KBM-7 (cell line): Measurements from ENCODE around the gene ZBTB7C.
A peak's percentile ranks its signal among the peaks of the same experiment; 100 is the strongest.

Experiments used
- DNase-seq: peaks from one replicate; pipeline ENCODE4 v3.0.0-alpha.2; 2015
- in situ Hi-C: fragments of 300-500 bp; cut with MboI; formaldehyde crosslinking; loops from 2 replicates; pipeline ENCODE4 v1.14.3; 2020; ENCODE audit warnings: low sequenced_read_pairs, low pct_unique_long_range_greater_than_20kb, mixed read lengths

Gene ZBTB7C

GRCh38 chr18:48164701-48165100 is 244.5 kb downstream of the ZBTB7C start:
- no peak for DNase-seq
- in situ Hi-C loops, result no loop called here

DNA sequence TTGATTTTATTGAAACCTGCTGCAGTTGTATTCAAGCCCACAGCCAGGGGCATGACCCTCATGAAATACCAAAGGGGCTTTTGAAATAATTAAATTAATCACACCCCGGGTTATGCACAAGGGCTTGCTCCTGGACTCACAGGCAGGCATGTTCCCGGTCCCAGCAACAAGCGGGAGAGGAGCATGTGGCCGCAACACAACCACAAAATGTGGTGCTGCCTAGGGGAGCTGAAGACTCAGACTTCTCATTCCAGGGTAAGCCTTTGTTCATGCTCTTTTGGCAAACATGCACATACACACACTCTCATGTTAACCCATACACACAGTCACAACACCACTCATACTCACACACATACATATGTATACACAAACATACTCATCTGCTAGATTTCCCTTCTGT is 245.1 kb downstream of the ZBTB7C start:
- no peak for DNase-seq
- in situ Hi-C loops, result no loop called here

GRCh38 chr18:48163738-48164115 is 245.5 kb downstream of the ZBTB7C start:
- DNase-seq, result no peak
- in situ Hi-C loops, result no loop called here

DNA sequence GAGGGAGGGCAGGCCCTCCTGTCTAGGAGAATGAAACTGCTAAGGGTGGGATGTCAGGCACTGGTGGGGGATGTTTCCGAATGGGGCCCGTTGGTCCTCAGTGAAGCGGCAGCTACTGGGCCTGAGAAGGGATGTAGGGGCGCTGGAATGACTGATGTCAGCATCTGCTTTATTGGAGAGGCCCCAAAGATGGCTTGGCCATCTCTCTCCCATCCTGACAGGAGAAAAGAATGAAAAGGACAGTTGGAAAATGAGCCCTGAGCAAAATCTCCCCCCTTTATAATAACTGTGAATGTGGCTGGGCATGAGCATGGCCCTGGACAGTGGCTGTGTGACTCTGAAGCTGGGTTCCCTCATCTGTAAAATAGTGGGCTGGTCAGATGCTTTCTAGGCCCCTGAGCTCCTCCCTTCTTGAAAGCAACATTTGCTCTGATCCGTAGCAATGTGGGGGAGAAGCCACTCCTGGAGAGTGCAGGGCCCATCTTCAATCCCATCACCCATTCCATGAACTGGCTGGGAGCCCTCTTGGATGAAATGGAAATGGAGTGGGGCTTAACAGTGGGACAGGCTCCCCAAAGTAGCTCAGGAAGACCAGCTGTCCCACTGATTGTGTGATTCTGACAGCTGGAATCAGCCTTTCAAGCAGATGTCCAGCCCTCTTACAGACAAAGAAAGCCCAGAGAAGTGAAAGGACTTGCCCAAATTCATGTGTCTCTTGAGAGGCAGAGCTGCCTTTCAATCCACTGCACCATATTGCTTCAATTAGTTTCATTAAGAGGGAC is 246.0 kb downstream of the ZBTB7C start:
- in situ Hi-C loops, result no loop called here
- no peak for DNase-seq

GRCh38 chr18:48161911-48162698 is 247.1 kb downstream of the ZBTB7C start:
- in situ Hi-C loops, result no loop called here
- DNase-seq, result peak; percentile 68

- in situ Hi-C loops, result no loop called here
- DNase-seq, result peak; percentile 67
These were observed 247.8 kb downstream of the ZBTB7C start for GRCh38 chr18:48161191-48161910.

DNA sequence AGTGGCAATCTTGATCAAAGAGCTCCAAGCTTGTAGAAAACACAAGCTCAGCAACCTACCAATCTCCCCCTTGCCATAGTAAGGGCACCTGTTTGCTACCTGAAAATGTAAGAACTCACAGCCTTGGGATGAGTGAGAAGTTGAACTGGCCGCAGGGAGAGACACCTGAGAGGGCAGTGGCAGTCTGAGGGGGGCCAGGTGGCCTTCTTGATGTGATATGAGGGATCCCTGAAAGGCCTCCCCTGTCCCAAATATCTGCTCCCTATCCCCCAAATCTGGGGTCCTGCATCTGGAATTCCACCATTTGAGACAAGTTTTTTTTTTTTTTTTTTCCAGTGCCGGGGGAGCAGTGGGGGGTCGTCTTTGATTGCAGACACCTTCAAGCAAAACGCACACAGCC is 248.6 kb downstream of the ZBTB7C start:
- in situ Hi-C loops, result no loop called here

GRCh38 chr18:48159816-48160215 is 249.4 kb downstream of the ZBTB7C start:
- no peak for DNase-seq
- in situ Hi-C loops, result no loop called here

More for the DNA sequence above, 248.6 kb downstream of the ZBTB7C start:
- no peak for DNase-seq

- in situ Hi-C loops, result no loop called here
- no peak for DNase-seq
These were observed 250.5 kb downstream of the ZBTB7C start for GRCh38 chr18:48158721-48159120.

GRCh38 chr18:48157956-48158355 is 251.2 kb downstream of the ZBTB7C start:
- in situ Hi-C loops, result no loop called here
- no peak for DNase-seq

- no peak for DNase-seq
These were observed 253.3 kb downstream of the ZBTB7C start for GRCh38 chr18:48155856-48156255.

GRCh38 chr18:48154828-48155227 is 254.4 kb downstream of the ZBTB7C start:
- no peak for DNase-seq
- in situ Hi-C loops, result no loop called here

More at GRCh38 chr18:48155856-48156255, 253.3 kb downstream of the ZBTB7C start:
- in situ Hi-C loops, result no loop called here

DNA sequence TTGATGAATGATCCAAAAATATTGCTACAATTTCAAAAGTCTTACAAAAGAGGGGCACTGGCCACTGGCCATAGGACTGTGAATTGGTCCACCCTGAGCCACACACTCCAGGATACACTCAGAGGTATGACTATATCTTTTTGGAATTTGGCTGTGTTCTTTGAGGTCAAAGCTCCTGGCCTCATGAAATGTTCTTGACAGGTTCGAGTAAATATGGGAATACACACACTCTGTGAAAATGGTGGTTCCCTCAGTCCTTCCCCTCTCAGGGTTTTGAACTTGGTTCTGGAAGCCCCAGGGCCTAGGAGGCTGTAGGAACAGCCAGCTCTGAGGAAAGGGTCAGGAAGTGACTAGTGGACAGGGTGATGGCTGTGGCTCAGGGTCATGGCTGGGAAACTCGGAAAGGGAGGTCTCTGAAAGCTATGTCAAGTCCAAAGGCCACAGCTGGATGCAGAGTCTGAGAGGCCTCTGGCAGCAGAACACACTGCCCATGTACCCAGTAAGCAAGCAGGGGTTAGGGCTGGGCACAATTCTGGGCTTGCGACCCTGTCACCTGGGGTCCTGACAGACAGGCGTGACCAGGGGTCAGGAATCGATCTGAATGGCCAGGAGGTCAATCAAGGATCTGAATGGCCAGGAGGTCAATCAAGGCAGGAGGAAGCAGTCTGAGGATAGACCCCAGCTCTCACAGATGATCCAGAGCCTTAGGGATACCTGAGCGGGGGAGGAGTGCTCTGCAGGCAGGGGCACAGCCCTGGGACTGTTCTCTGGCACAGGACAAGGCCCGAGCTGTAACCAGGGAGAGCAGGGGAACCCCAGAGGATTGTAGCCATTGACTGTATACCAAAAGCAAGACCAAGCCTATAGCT is 255.3 kb downstream of the ZBTB7C start:
- no peak for DNase-seq
- in situ Hi-C loops, result no loop called here

DNA sequence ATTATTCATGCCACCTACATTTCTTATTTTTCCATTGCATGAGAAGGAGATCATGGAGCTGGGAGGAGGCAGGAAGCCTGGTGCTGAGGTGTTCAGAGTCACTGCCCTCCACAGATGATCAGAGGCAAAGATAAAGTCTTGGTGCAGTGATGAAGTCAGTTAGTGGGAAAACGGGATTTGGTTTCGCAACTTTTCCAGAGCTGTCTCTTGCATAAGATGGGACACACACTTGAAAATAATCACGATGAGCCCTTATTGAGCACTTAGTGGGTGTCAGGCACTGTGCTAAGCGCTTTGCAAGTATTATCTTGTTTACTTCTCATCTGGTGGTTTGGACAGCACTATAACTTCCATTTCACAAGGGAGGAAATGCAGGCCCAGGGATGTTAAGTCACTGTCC is 256.6 kb downstream of the ZBTB7C start:
- in situ Hi-C loops, result no loop called here
- no peak for DNase-seq

DNA sequence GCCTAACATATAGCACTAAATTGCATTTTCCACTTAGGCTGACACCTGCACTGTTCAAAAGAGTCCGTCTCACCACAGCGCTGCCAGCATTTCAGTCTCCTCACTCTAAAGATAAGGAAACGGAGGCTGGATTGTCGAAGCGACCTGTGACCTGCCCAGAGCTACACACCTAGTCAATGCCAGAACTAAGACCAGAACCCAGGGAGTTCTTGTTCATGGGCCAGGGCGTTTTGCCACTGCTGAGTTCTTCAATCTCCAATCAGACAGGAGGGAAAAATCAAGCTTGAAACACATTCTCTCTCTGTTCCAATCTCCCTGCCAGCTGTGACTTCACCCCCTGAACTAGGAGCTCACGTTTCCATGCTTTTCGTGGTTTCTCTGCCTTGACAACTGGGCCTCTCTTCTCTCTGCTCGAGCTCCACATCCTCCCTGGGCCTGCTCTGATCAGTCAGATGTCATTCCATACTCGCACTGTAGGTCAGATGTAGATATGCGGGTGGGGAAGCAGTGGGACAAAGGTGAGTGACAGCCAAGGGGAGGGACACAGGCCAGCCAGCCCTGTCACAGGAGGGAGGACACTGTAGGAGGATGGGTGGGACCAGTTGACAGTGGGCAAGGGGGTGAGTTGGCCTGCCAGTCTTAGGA is 257.6 kb downstream of the ZBTB7C start:
- no peak for DNase-seq
- in situ Hi-C loops, result no loop called here

DNA sequence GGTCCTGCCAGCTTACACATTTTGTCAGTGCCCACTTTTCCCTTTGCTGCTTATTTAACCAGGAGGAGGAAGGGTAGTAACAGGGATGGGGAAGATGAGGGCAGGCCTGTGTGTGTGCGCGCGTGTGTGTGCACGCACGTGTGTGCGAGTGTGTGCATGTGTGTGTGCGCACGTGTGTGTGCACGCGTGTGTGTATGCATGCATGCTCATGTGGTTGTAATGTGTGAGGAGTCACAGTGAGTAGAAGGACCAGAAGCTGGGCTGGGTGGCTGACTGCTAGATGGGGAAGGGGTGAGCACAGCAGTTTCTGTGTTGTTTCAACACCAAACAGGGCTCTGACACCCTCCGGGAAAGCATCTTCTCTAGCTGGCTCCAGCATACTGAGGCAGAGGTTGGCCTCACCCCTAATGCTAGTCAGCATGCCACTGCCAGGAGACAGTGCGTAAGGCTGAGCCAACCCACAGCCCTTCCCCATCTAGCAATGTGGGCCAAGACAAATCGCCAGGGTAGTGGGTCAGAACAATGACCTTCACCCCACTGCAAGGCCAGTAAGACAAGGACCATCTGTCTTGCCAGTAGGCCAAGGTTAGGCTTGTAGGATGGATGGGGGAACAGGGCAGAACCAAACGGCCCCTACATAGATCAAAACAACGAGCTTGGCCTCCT is 260.0 kb downstream of the ZBTB7C start:
- DNase-seq, result no peak
- in situ Hi-C loops, result no loop called here

GRCh38 chr18:48142994-48143393 is 266.2 kb downstream of the ZBTB7C start:
- no peak for DNase-seq
- in situ Hi-C loops, result no loop called here

DNA sequence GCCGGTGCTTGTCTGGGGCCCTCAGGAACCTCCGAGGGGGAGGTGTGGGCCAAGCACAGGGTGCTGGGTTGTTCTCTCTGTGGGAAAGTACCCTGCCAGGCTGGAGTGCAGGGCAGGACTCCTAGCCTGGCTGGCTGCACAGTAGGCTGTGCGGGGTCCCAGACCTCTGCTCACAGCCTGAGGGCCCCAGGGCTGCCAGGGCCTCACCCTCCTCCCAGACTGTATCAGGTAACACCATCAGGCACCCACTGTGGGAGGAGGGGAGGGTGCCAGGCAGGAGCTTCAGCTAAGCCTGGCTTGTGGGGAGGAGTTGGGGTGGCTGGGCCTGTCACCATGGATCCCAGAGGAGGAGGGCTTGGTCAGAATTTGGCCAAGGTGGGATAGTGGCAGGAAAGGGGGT is 266.8 kb downstream of the ZBTB7C start:
- in situ Hi-C loops, result no loop called here
- no peak for DNase-seq
